Peyer's patch (tissue), 4 donors: ENCODE measurements around the gene SLC25A30.
"Not testable (repeated sequence)": the region's sequence is repeated elsewhere in the genome, so short reads cannot be mapped to it uniquely, and the experiment has no call there.

Experiments used
- POLR2A ChIP-seq, 2 donors: fragments of 450-650 bp; IDR thresholded peaks; one replicate each; pipeline ENCODE4 v1.5.1; 2017; ENCODE audit warnings: antibody characterized with exemption in 2 of 2, mild to moderate bottlenecking in 2 of 2, moderate library complexity in 2 of 2
- TF ChIP-seq, protein P1 (sequence below), 6 experiments: fragments of 450-650 bp in 4 of 6; fragments of 200-600 bp in 2 of 6; sonication (generic) in 1 of 6; IDR thresholded peaks; one replicate each; pipeline ENCODE4 v1.5.1; 2017 to 2019; ENCODE audit warnings: antibody characterized with exemption in 6 of 6, mild to moderate bottlenecking in 3 of 6, moderate library complexity in 1 of 6

DNA sequence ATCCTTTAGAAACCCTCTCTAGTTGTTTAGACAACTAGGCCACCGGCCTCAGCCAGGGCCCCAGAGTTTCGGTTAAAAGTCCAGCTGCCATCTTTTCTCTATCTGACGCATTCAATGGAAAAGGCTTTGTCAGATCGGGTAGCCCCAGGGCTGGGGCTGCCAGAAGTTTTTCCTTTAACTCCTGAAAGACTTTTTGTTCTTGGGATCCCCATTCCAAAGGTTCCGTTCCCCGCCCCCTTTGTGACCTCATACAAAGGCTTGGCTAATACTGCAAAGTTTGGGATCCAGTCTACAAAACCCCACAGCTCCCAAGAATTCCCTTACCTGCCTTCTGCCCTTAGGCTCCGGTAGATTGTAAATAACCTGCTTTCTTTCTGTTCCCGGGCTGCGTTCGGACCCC, 38.7 kb downstream of the SLC25A30 start:
- TF ChIP-seq, protein P1, sequence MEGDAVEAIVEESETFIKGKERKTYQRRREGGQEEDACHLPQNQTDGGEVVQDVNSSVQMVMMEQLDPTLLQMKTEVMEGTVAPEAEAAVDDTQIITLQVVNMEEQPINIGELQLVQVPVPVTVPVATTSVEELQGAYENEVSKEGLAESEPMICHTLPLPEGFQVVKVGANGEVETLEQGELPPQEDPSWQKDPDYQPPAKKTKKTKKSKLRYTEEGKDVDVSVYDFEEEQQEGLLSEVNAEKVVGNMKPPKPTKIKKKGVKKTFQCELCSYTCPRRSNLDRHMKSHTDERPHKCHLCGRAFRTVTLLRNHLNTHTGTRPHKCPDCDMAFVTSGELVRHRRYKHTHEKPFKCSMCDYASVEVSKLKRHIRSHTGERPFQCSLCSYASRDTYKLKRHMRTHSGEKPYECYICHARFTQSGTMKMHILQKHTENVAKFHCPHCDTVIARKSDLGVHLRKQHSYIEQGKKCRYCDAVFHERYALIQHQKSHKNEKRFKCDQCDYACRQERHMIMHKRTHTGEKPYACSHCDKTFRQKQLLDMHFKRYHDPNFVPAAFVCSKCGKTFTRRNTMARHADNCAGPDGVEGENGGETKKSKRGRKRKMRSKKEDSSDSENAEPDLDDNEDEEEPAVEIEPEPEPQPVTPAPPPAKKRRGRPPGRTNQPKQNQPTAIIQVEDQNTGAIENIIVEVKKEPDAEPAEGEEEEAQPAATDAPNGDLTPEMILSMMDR (IDR thresholded peaks at IDR 0.05), result not testable (repeated sequence)
- TF ChIP-seq POLR2A (IDR thresholded peaks at IDR 0.05), result not testable (repeated sequence)
